Stimulated activated CD4-positive, alpha-beta T cell treated with anti-CD3 and anti-CD28 coated beads, Interleukin-12 subunit alpha, Interleukin-12 subunit beta, amount 100 ng/mL, for 24 hours (primary cell): Measurements from ENCODE around the gene HAVCR2.
"Not testable (repeated sequence)": the region's sequence is repeated elsewhere in the genome, so short reads cannot be mapped to it uniquely, and the experiment has no call there.

Experiments
- DNase-seq, 2 experiments: peaks; one replicate each; pipeline ENCODE4 v3.0.0-alpha.2; 2020; ENCODE audit warnings: low read depth in 2 of 2

Gene HAVCR2

DNA sequence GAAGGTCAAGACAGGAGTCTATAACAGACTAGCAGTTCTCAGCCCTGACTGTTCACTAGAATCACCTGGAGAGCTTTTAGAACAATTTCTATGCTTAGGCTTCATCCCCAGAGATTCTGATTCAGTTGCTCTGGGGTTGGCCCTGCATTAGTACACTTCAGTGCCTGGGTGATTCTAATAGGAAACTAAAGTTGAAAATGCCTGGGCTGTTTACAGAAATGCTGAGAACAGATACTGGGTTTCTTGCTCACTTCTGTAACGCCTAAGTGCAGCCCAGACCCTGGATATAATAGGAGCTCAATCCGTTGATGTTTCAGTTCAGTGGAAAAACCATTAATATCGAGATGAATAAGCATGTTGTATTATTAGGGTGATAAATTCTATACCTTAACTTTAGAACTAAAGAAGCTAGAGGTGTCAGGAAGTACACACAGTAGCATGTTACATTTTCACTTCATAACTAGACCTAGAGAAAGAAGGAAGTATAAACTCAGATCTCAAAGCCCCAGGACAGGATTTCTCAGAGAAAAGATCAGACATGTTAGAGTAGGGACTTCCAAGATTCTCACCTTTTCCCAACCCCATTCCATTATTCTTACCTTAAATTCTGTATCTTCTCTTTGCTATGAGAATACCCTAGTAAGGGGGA lies 20.4 kb downstream of the HAVCR2 start:
- no peak for DNase-seq

DNA sequence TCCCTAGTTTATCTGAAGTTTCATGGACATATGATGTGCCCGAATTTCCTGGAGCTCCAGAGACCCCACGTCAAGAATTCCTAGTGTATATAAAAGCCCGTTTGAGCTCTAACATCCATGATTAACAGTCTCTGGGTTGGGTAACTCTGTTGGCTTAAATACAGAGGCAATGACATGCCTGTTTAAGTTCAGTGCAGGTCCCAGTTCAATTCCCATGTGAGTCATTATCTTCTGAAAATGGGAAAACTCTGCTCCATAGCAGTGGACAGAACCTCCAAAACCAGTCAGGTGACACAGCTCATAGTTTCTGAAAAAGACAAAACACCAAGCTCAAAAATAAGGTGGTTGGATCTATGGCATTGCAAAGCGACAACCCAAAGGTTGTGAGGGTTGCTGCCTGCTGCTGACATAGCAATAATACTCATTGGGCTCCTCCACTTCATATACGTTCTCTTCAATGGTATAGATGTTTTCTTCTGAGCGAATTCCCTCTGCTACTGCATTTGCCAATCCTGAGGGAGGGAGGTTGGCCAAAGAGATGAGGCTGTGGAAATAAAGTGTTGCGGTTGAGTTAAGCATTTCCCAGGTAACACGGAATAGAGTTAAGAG lies 22.0 kb downstream of the HAVCR2 start:
- DNase-seq: no peak

DNA sequence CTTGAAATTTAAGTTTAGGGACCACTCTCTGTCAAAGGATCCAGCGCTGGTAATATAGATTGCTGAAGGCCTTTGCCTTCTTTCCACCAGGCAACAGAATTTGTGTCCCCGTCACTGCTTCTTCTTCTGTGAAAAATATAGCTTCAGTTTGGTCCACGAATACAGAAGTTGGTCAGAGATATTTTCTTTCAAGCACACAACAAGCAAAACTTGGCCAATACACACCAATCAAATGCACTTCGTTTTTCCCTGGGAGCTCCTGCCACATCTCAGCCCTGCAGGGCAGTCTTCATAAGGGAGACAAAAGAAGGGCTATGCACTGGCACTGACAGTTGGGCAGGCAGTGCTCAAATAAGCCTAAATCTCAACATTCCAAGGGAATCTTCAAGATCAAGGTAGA lies 22.9 kb downstream of the HAVCR2 start:
- DNase-seq: no peak

DNA sequence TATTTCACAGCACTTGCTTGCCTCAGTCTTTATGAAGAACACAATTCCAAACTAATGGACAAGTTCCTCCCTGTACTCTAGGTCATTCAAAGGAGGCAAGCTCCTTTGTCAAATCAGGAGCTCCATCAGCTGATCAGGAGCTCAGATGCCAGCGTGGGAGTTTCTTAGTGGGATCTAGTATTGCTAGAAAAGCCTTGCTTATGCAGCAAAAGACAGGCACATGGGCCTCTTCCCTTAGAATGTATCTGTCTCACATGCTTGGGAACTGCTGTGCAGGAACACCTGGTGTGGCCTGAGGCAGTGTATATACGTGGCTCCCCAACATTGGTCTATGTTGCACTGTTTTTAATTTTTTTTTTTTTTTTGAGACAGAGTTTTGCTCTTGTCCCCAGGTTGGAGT lies 28.6 kb downstream of the HAVCR2 start:
- no peak for DNase-seq

DNA sequence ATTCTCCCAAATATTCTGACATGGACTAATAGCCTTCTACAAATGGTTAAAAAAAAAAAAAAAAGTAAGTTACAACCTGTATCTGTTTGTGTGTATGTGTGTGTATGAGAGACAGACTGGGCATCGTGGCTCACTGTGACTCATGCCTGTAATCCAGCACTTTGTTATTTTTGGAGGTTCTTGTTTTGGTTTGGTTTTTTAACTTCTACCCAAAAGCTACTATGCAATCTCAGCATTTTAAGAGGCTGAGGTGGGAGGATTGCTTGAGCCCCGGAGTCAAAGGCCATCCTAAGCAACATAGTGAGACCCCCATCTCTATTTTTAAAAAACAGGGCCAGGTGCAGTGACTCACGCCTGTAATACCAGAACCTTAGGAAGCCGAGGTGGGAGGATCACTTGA lies 32.3 kb downstream of the HAVCR2 start:
- DNase-seq: no peak

DNA sequence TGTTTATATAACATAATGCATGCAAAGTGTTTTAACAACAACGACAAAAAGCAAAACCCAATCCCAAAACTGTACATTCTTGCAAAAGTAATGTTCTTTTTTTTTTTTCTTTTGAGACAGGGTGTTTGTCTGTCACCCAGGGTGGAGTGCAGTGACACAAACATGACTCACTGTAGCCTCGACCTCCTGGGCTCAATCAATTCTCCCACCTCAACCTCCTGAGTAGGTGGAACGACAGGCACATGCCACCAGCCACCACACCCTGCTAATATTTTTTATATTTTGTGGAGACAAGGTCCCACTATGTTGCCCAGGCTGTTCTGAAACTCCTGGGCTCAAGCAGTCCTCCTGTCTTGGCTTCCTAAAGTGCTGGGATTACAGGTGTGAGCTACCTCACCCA lies 36.3 kb downstream of the HAVCR2 start:
- no peak for DNase-seq

DNA sequence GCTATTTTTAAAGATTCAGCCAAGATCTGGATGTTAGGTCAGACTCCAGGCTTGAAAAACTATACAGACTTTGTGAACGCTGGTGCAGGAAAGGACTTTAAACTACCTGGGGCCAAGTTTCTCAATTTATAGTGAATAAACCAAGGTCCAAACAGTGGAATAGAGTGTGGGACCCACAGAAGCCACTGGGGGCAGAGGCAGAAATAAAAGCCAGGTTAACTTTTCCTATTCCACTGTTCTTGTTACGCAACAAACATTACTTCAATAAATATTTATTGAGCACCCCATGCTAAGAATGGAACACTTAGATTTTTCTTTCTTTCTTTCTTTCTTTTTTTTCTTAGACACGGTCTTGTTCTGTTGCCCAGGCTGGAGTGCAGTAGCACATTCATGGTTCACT lies 38.9 kb downstream of the HAVCR2 start:
- no peak for DNase-seq

DNA sequence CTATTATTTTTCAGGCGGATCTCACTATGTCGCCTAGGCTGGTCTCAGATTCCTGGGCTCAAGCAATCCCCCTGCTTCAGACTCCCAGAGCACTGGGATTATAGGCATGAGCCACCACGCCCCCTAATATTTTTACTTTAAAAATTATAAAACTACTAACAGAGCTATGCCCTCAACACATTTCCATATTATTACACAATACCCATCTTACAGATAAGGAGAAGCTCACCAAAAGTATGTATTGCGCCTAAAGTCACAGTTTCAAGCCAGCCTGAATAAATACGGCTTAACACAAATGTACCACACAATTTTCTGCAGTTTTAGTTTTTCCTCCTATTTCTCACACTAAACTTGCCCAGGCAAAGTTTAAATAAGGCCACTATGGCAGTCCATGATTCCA lies 40.1 kb downstream of the HAVCR2 start:
- DNase-seq: no peak

DNA sequence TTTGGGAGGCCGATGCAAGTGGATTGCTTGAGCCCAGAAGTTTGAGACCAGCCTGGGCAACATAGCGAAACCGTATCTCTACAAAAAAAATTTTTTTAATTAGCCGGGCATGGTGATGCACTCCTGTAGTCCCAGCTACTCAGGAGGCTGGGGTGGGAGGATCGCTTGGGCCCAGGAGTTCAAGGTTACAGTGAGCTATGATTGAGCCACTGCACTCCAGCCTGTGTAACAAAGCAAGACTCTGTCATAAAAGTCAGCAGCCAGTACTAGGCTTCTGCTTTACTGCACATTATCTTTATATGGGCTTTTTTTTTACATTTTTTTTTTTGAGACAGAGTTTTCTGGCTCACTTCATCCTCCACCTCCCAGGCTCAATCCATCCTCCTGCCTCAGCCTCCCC lies 40.5 kb downstream of the HAVCR2 start:
- no peak for DNase-seq

DNA sequence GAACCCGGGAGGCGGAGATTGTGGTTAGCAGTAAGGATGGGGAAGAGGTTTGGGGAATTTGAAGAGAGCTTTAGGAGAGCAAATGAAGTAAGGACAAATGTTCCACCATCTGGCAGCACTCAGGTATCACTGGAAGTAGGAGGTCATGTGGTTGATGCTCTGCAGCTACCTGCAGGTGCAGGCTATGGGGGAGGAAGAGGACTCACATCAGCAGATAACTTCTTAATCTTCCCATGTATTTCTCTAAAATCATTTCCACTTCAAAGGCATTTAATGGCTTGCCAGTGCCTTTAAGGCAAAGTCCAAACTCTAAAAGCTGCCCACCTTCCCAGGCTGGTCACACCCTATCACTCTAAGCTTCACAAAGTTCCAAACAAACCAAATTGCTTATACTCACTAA lies 41.8 kb downstream of the HAVCR2 start:
- DNase-seq: no peak

DNA sequence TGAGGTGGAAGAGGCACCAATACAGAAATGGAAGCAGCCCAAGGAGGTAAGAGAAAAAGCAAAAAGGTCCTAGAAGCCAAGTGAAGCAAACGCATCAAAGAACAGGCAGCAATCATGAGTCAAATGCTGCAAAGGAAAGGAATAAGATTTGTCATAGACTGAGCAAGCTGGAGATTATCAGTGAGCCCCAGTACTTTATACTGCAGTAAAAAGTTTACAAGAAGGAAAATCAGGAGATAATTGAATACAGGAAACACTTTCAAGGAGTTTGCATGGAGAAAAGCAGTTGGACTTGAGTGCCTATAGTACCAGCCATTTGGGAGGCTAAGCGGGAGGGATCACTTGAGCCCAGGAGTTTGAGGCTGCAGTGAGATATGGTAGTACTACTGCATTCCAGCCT lies 42.8 kb downstream of the HAVCR2 start:
- DNase-seq: no peak

DNA sequence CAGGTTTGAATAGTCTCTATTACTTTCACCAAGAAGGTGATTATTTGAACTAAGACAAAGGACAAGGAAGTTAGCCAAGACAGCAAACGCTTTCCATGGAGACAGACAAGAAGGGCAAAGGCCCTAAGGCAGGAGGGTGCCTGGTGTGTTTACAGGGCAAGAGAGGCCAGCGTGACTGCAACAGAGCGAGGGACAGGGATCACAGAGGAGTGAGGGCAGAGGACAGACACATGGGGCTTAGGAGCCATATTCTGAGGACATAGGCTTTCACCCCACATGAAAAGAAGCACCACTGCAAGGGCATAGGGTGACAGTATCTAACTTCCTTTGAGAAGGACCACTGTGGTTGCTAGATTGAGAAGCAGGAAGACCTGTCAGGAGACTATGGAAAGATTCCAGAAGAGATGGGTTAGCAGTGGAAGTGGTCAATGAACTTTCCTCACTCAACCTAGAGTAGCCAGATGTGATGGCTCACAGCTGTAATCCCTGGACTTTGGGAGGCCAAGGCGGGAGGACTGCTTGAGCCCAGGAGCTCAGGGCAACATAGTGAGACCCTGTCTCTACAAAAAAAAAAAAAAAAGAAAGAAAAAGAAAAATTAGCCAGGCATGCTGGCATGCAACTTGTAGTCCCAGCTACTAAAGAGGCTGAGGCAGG lies 44.9 kb downstream of the HAVCR2 start:
- no peak for DNase-seq

DNA sequence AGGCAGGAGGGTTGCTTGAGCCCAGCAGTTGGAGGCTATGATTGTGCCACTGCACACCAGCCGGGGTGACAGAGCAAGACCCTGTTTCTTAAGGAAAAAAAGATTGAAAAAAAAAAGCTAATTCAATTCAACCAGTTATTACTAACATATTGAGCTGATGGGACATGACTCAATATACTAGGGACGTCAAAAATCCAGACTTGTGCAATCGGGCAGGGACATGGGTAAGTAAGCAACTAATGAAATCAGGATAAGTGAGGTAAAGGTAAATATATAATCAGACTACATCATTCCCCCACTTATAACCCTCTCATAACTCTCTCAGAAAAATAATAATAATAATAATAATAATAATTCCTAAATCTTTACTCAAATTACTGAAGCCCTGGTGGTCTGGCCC lies 49.0 kb downstream of the HAVCR2 start:
- no peak for DNase-seq

DNA sequence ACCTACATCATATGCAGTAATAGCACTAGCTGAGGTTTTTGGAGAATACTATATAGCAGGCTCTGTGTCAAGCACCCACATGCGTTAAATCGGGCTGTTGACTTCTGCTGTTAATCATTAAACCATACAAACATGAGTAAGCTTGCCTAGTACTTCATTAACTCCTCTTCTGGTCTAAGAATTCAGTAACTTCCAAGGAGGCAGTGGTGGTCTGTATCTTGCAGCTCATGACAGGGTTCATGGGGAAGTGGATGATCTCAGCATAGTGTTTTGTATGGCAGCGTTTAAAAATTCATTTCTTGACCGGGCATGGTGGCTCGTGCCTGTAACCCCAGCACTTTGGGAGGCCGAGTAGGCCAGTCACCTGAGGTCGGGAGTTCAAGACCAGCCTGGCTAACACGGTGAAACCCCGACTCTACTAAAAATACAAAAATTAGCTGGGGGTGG lies 49.7 kb downstream of the HAVCR2 start, which contains the start of gene HAVCR1:
HAVCR1 (minus strand) TSS at position 24 of the 447 bp plus-strand sequence. CDS start 1,173 bp downstream, outside the sequence.
- DNase-seq: no peak

DNA sequence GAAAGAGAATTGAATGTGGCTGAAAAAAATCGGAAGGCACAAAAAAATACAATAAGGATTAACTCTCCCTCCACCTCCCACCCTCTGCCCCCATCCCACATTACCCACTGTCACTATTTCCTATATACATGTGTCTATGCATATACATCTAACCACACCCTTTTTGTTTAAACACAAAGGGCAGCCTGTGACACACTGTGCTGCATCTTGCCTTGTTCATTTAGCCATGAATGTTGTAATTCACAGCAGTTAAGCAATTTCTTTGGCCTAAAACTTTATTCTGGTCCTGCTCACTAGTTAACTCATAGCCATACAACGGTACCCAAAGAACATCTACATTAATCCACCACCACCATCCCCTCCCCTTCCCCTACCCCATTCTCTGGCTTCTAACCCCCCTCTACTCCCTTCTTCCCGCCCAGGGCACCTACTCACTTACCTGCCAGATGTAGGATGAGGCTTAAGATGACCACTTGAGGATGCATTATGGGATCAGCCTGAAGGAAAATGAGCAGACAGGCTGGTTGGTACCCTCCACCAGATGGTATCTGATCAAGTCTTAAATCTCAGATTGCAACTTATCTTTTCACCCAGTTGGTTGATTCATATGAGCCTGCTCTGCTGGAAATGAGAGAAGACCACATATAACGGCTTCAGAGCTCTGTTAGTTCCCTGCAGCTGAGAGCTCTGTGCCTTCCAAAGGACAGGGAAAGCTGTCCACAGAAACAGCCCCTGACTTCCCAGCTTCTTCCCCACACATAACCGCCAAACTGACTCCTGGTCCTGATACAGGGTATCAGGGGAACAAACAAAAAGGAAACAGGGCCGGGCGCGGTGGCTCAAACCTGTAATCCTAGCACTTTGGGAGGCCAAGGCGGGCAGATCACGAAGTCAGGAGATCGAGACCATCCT lies 51.1 kb downstream of the HAVCR2 start:
- no peak for DNase-seq

DNA sequence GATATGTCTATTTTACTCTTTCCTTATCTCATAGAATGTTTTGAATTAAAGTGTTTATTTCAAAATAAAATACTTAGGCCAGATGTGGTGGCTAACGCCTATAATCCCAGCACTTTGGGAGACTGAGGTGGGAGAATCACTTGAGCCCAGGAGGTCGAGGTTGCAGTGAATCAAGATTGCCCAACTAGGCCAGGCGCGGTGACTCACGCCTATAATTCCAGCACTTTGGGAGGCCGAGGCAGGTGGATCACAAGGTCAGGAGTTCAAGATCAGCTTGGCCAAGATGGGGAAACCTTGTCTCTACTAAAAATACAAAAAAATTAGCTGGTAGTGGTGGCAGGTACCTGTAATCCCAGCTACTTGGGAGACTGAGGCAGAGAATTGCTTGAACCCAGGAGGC lies 52.0 kb downstream of the HAVCR2 start:
- not testable (repeated sequence) for DNase-seq

DNA sequence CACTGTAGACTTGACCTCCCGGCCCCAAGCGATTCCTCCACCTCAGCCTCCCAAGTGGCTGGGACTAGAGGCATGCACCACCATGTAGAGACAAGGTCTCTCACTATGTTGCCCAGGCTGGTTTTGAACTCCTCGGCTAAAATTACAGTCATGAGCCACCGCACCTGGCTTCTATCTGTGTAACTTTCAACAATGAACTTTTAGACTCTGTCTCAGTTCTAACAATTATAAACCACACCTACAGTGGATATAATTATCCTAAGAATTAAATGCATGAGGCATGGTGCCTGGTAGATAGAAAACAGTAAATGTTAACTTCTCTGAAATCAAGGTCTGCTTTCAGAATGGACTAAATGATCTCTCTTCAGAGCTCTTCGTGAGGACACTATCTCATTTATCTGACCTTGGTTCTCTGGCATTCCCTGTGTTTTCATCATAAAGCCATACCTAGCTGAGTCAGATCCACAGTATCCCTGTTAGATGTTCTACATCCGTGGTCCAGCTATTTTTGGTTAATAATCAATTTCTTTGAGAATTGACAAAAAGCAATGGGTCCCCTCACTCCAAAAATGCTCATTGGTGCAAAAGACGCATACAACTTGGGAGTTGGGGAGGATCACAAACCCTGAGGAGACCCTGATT lies 57.1 kb downstream of the HAVCR2 start:
- DNase-seq: no peak

DNA sequence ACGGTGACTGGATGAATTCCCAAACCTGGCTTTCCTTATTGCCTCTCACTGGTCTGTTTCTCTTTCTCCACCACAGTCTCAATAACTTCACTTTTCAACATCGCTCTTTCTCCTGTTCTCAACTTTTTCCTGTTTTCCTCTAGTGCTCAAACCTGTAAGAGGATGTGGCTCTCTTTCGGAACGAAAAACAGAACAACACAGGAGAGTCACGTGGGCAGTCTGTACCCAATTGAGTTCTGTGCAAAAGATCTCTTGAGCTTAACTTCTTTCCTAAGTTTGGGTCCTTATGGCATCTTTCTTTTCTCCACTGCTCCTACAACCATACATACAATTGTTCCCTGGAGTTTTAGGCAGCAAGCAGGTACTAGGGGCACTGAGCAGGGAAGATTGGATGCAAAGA lies 58.8 kb downstream of the HAVCR2 start:
- no peak for DNase-seq

DNA sequence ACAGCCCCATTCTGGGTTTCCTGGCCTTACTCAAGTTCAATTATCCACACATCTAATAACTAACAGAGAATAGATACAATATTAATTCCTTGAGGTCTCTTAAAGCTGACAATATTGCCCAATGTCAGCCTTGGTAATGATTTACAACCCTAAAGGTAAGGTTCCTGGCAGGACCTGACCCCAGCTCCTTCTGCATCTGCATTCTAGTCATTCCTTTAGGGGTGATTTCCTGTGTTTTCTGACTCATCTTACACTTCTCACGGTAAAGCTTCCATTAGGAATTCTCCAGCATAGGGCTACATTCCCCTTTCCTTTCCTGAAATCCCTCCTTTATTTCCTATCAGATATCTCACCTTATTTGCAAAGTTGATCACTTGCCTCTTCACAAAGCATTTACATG lies 59.2 kb downstream of the HAVCR2 start:
- no peak for DNase-seq

DNA sequence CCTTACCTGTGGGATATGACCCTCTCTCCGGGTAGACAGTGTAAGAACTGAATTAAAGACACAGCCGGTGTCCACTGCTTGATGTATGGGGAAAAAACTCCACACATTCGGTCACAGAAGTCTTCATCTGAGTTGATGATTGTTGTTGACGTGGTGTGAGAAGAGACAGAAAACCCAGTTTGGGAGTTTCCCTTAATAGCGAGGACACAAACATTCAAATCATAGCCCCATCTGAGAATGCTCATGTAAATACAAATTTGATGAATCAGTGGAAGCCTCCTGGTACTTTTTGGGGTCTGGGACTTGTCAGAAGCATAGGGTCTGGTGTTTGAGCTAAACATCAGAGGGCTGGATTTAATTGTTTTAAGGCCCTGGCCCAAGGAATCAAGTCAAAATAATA lies 60.9 kb downstream of the HAVCR2 start:
- no peak for DNase-seq

DNA sequence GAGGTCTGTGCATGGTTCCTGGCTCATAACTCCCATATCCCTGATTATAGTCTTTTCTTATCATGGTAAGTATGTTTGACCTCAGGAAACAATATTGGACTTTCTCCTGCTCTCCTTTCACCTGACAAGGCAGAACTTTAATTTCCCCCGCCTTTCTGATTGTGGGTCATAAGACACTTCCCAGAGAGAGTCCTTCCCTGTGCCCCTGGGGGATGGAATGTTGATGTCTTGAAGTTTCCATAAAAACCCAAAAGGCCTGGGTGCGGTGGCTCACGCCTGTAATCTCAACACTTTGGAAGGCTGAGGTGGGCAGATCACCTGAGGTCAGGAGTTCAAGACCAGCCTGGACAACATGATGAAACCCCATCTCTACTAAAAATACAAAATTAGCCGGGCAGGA lies 61.8 kb downstream of the HAVCR2 start:
- not testable (repeated sequence) for DNase-seq

DNA sequence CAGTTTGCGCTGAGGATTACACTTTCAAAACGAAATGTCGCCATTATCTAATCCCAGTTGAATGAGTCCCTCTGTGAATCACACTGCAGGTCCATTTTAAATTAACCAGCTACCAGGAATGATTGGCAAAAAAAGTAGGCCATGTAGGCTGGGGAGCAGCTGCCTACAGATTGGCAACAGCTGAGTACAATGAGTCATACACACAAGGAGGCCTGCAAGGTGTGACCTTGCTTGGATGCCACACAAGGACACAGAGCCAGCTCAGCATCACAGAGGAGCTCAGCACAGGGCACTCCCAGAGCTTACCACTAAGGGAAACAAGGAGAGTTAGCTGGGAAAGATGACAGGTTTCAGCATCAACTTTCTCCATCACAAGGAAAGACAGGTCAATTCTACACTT lies 62.8 kb downstream of the HAVCR2 start:
- no peak for DNase-seq
